DMS 273 (cell line): Measurements from ENCODE around the gene ABHD10.

Experiments
- DNase-seq: peaks from one replicate; lab custom pipeline; 2025; ENCODE audit not compliant: unreplicated experiment; lab: John Stamatoyannopoulos, UW

ABHD10 gene

DNA sequence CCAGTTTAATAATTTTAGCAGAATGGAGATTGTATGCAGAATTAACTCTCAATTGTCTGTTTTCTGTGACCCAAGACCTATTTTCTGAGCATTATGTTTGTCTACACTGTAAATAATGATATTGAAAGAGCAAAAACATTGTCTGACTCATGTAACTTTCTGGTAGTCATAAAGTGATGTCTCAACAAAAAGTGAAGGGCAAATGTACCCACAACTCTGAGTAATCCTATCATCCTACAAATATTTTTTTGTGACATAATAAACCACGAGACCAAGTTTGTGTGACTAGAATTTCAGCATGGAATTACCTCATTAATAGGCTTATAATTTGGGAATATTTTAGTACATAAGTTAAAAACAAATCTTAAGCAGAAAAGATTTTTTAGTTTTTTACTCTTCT lies 15.4 kb upstream of the ABHD10 start:
- DNase-seq = no peak

DNA sequence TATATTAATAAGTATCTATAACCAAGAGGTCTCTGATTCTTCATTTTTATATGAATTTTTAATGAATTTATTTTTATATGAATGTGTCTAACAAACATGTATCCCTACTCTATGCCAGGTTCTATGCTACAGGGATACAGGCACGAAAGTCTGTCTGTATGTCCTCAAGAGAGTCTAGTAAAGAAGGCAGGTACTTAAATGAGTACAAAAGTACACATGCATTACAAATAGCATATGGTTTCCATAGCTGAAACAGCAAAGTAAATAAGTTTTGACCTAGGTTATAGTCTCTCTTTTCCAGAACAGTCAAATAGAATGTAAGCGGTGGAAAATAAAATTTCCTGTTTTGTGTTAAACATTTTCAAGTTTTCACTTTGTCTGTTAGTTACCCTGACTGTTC lies 13.3 kb upstream of the ABHD10 start:
- no peak for DNase-seq

- no peak for DNase-seq
Measured at GRCh38 chr3:111967068-111967467, 11.8 kb upstream of the ABHD10 start.

DNA sequence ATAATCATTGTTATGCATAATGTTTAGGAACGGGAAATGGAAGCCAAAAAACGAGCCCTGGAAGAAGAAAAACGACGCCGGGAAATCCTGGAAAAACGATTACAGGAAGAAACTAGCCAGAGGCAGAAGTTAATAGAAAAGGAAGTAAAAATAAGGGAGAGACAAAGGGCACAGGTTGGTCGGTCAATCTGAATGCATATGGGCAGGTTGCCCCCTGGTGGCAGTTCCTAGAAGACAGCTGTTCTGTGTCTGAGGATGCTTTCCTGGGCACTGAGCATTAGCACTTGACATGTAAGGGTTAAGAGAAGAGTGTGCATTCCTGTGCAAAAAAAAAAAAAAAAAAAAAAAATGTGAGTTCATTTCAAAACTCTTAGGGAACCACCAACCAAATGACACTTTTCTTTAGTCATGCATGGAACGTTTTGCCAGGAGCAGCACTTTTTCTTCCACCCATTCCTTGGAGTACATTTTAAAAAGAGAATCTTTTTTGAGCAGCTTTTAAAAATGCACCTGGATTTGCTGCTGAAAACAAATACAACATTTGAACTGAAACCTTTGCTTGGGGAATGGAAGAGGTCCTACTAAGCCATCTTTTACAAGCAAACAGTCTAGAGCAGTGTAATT lies 11.1 kb upstream of the ABHD10 start:
- DNase-seq = peak; percentile 93

DNA sequence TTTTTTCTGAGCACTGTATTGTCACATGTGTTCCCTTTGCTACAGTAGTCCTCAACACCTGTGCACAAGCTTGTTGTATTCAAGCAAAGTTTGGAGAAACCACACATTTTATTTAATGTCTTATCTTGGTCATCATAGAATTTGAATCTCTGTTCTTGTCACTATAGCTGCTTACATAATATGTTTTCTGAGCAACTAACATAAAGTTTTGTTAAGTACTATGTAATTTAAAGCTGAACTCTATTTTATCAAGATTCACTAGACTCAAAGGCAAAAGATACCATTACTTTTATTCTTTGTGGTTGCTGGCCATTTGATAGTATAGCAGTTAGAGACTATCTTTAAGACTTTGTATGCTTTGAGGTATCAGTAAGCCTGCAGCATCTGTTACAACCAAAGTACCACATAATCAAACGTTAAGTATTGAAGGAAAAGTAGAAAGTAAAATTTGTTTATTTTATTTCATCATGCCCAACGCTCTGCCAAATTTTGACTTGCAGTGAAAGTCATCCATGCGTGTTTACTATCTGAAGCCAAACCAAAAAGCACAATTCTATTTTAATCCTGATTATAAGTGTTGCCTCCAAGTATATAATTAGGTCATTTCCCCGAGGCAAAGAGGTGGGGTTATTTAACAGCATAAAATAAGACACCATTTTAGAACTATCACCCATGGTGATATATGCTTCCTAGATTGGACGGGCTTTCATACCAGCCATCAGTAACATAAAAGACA lies 10.3 kb upstream of the ABHD10 start:
- DNase-seq = no peak

GRCh38 chr3:111970376-111970775 lies 8.4 kb upstream of the ABHD10 start:
- DNase-seq = no peak

- no peak for DNase-seq
Measured at GRCh38 chr3:111971533-111972130, 7.2 kb upstream of the ABHD10 start.

DNA sequence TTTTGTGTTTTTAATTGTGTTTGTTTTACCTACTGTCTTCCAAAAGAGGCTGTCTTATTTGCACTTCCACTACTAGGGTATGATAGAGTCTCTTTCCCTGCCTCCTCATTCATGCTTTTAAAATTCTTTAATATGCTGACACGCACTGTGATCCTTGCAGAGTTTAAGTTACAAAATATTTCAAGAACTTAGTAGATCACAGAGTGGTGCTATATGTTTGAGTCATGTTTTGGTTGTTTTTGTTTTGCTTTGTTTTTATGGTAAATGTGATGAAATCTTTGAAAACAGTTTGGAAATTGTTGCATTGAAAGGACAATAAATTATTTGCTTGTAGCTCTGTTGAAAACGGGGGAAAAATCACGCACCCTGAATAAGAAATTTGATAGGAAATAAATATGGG lies 5.9 kb upstream of the ABHD10 start:
- DNase-seq = no peak

DNA sequence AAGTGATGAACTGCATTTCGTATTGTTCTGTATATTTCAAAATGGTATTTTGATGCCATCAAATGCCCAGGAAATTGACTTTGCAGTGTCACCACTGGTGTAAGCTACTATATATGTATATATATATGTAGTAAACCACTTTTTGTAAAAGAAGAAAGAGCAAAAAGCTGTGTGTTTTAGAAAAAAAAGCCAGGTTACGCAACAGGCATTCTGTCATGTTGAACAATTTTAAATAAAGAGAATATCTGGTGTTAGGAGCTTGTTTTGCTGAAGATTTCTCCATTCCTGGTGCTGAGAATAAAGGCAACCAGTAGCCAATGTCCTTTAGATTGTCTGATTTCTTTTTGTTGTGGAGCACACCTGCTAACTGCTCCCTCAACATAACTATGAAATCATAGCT lies 3.7 kb upstream of the ABHD10 start:
- DNase-seq = no peak

GRCh38 chr3:111976254-111976653 lies 2.6 kb upstream of the ABHD10 start:
- no peak for DNase-seq

GRCh38 chr3:111979434-111980038 lies 710 bp downstream of the ABHD10 start:
- peak; percentile 70 for DNase-seq

GRCh38 chr3:111980716-111981456 lies 2.1 kb downstream of the ABHD10 start:
- no peak for DNase-seq

DNA sequence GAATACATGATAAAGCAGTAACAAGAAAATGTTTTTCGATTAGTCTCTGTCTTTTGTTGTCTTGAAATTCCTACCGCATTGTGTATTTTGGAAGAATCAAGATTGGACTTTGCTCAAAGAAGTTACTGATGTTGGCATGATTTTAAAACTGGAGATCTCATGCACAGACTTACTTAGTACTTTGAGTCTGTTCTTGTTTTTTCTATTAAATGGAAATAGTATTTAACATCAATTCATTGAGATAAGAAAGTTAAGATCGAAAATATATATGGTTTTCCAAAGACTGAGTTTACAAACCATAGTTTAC lies 2.6 kb downstream of the ABHD10 start:
- no peak for DNase-seq

DNA sequence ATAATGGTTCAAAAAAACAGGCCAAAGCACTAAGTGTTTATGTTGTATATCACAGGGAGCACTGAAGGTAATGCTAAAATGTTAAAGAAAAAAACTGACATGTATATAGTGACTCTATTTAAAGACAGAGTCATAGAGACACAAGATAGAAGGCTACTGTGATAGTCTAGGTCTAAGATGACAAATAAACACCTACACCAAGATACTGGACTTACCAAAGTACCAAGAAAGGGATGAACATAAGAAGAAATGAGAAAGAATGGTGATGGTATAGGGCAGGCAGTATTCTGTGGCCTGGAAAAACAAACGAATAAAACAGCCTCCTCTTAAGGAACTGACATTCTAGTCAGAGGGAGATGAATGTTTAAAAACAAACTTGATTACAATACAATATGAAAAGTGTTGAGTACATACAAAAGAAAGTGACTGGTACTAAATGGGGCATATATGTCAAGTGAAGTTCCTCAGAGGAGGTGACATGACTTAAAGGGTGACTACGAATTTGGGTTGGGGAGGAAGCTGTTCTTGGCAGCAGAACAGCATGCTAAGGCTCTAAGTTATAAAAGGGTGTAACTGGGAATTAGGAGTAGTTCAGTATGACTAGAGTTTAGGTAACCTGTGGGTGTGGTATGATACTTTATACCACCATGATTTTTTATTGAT lies 5.9 kb downstream of the ABHD10 start:
- no peak for DNase-seq

GRCh38 chr3:111986800-111987199 lies 8.0 kb downstream of the ABHD10 start:
- DNase-seq = no peak

DNA sequence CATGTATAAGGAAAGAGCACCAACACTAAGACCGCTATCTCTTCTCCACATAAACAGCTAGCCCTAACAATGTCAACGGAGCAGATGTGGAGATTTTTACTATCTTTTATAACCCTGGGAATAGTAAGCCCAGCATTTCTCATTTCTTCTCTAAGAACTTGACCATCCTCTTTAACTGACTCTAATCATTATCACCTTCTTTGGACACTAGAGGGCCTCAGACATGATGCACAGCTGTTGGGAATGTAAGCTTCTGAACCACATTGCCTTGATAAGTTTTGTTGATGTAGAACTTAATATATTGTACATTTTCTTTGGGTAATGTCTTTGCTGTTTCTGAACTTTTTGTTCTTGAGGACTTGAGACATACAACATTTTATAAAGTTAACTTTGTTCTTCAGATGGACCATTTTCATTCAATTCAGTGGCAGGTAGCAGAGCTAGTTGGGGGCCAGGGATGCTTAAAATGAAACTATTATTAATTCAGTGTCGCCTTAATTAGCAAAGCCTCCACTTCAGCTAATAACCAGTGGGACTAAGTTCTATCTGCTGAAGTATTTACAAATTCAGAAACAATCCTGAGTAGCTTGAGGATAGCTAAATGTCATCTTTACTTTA lies 10.3 kb downstream of the ABHD10 start:
- peak; percentile 85 for DNase-seq

- no peak for DNase-seq
Measured at GRCh38 chr3:111993038-111993437, 14.2 kb downstream of the ABHD10 start.

DNA sequence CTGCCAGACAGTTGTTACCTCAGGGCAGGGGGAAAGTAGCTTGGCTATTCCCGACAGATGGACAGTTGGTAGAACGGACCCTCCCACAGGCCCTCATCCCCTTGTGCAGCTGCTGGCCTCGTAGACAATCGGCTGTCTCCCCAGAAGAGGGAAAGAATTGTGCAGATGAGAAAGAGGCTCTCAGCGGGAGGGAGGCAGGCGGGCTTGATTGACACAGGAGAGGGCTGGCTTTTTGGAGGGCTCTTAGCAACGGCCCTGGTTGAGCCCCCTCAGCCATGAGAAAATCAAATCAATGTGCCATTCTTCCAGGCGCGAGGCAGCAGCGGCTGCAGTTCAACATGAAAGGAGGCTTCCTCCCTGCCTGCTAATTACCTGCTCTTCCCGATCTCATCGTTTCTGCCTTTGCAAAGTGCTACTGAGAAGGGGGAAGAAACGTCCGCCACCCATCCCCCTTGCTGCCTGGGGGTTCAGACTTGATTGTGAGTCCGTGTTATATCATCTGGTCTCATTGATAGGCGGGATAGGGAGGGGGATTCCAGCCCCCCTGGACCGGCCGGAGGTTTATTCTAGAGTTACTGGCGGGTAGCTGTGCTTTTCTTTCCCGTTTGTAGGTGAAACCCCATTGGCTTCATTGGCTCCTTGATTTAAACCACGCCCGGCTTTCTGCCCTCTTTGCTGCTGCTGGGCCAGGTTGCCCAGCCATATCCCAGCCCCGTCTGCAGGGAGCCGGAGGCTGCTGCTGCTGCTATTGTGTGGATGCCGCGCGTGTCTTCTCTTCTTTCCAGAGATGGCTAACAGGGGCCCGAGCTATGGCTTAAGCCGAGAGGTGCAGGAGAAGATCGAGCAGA lies 20.0 kb downstream of the ABHD10 start, which contains the start of gene TAGLN3:
TAGLN3 (plus strand) TSS at position 287 of the 848 bp plus-strand sequence; CDS start at position 788, 501 bp downstream.
- peak; percentile 78 for DNase-seq

DNA sequence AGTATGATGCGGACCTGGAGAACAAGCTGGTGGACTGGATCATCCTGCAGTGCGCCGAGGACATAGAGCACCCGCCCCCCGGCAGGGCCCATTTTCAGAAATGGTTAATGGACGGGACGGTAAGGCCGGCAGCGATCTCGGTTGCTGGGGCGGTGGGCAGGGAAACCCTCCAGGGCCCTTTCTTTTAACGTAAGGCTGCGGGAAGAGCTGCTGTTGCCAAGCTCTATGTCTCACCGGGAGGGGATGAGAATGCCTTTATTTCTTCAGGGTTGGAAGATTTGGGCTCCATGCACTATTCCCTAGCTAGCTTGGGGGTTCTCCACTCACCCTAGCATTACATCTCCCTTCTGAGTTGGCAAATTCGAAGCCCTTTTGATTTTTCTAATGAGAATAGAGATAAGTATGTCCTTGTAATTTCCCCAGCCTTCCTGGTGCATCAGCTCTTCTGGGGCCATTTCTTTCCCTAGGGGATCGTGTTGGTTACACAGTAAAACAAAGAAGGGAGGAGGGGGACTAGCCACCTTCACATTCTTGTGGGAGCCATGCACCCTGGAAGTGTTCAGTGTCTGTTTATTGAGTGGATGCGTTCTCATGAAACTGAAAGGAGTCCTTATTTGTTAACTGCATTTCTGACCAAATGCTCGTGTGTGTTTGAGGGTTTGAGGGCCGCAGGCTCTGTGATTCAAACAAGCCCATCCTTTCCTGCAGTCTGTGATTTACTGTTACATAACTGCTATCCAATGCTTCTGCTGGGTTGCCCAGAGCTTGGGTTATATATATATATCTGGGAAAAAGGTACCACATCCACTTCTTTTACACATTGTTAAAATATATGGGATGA lies 20.9 kb downstream of the ABHD10 start:
- DNase-seq = no peak
